IPS-18c (cell line): ENCODE results near the gene ENTPD1.
"Not testable (repeated sequence)": the region's sequence is repeated elsewhere in the genome, so short reads cannot be mapped to it uniquely, and the experiment has no call there.

Experiments
- H3K4me3 ChIP-seq: 2 replicates; pipeline ENCODE4 v1.7.0; 2013; ENCODE audit warnings: low read depth, mild to moderate bottlenecking, low read length, moderate library complexity; ENCODE audit not compliant: insufficient read depth
- H3K9me3 ChIP-seq: one replicate; pipeline ENCODE4 v1.6.1; 2013; ENCODE audit warnings: mild to moderate bottlenecking, low read length, moderate library complexity; ENCODE audit not compliant: control insufficient read depth, insufficient read depth

The ENTPD1 gene

GRCh38 chr10:95756041-95756761 lies at the start of gene ENTPD1:
TSS of gene ENTPD1 (plus strand) at chr10:95756163. CDS start at chr10:95756240, 77 bp downstream.
- Histone ChIP-seq H3K9me3 (no peaks in the 10 kb centered on the region), H3K4me3 (peak within 1 kb of the TSS; percentile 35)

- peaks cover 8% of the 10 kb centered on the region for H3K9me3 ChIP-seq
- no peak overlapping the region for H3K4me3 ChIP-seq
Measured at GRCh38 chr10:95706573-95706972, 49.4 kb upstream of the ENTPD1 start.

- no peak overlapping the region for H3K4me3 ChIP-seq
- peaks cover 8% of the 10 kb centered on the region for H3K9me3 ChIP-seq
Measured at GRCh38 chr10:95706990-95707389, 49.0 kb upstream of the ENTPD1 start.

GRCh38 chr10:95711492-95711891 lies 44.5 kb upstream of the ENTPD1 start:
- no peak overlapping the region for H3K4me3 ChIP-seq
- peaks cover 6% of the 10 kb centered on the region for H3K9me3 ChIP-seq

GRCh38 chr10:95716466-95716865 lies 39.5 kb upstream of the ENTPD1 start:
- Histone ChIP-seq H3K9me3 (no peaks in the 10 kb centered on the region), H3K4me3 (no peak overlapping the region)

- Histone ChIP-seq H3K4me3 (no peak overlapping the region), H3K9me3 (no peaks in the 10 kb centered on the region)
Measured at GRCh38 chr10:95716866-95717265, 39.1 kb upstream of the ENTPD1 start.

- H3K9me3 ChIP-seq, H3K4me3 ChIP-seq: not testable (repeated sequence)
Measured at GRCh38 chr10:95720745-95721144, 35.2 kb upstream of the ENTPD1 start.

GRCh38 chr10:95722496-95722895 lies 33.5 kb upstream of the ENTPD1 start:
- not testable (repeated sequence) for H3K4me3 ChIP-seq, H3K9me3 ChIP-seq

- H3K9me3 ChIP-seq = no peaks in the 10 kb centered on the region
Measured at GRCh38 chr10:95728526-95728925, 27.4 kb upstream of the ENTPD1 start.

GRCh38 chr10:95729323-95730055 lies 26.5 kb upstream of the ENTPD1 start:
- Histone ChIP-seq H3K9me3 (no peaks in the 10 kb centered on the region), H3K4me3 (no peak overlapping the region)

More at GRCh38 chr10:95728526-95728925, 27.4 kb upstream of the ENTPD1 start:
- no peak overlapping the region for H3K4me3 ChIP-seq

GRCh38 chr10:95730233-95730632 lies 25.7 kb upstream of the ENTPD1 start:
- no peaks in the 10 kb centered on the region for H3K9me3 ChIP-seq

GRCh38 chr10:95732907-95733306 lies 23.1 kb upstream of the ENTPD1 start:
- H3K9me3 ChIP-seq, H3K4me3 ChIP-seq: not testable (repeated sequence)

More at GRCh38 chr10:95730233-95730632, 25.7 kb upstream of the ENTPD1 start:
- H3K4me3 ChIP-seq = no peak overlapping the region

GRCh38 chr10:95739056-95739455 lies 16.9 kb upstream of the ENTPD1 start:
- H3K9me3 ChIP-seq = no peaks in the 10 kb centered on the region
- no peak overlapping the region for H3K4me3 ChIP-seq

GRCh38 chr10:95741807-95742467 lies 14.0 kb upstream of the ENTPD1 start:
- no peak overlapping the region for H3K4me3 ChIP-seq
- H3K9me3 ChIP-seq = no peaks in the 10 kb centered on the region

GRCh38 chr10:95742485-95742884 lies 13.5 kb upstream of the ENTPD1 start:
- Histone ChIP-seq H3K9me3 (no peaks in the 10 kb centered on the region), H3K4me3 (no peak overlapping the region)

GRCh38 chr10:95742962-95743535 lies 12.9 kb upstream of the ENTPD1 start:
- Histone ChIP-seq H3K9me3 (no peaks in the 10 kb centered on the region), H3K4me3 (no peak overlapping the region)

GRCh38 chr10:95745501-95745900 lies 10.5 kb upstream of the ENTPD1 start:
- Histone ChIP-seq H3K9me3 (no peaks in the 10 kb centered on the region), H3K4me3 (no peak overlapping the region)

GRCh38 chr10:95748349-95748748 lies 7.6 kb upstream of the ENTPD1 start:
- no peak overlapping the region for H3K4me3 ChIP-seq
- H3K9me3 ChIP-seq = no peaks in the 10 kb centered on the region
